IMR-90 (cell line): ENCODE measurements around the gene BRCA1.

Source experiments
- BHLHE40 ChIP-seq: fragments of 150-350 bp; IDR thresholded peaks from 2 replicates; pipeline ENCODE4 v1.6.1; 2016; ENCODE audit warnings: mild to moderate bottlenecking, low read depth, low read length
- CEBPB ChIP-seq: IDR thresholded peaks from 2 replicates; pipeline ENCODE4 v1.6.1; 2012; ENCODE audit warnings: low read depth, low read length, improper control_type of control experiment
- CHD1 ChIP-seq: IDR thresholded peaks from 2 replicates; pipeline ENCODE4 v1.6.1; 2012; ENCODE audit warnings: low read depth, low read length, improper control_type of control experiment
- CTCF ChIP-seq: conservative IDR thresholded peaks from 2 replicates; pipeline ENCODE4 v1.5.1; 2012; ENCODE audit warnings: mild to moderate bottlenecking, low read depth, low read length, improper control_type of control experiment
- ELK1 ChIP-seq: fragments of 150-350 bp; IDR thresholded peaks from 2 replicates; pipeline ENCODE4 v1.6.1; 2016; ENCODE audit warnings: low read depth, mild to moderate bottlenecking, low read length, moderate library complexity, borderline replicate concordance
- MAFK ChIP-seq: IDR thresholded peaks from 2 replicates; pipeline ENCODE4 v1.6.1; 2012; ENCODE audit warnings: low read depth, low read length, improper control_type of control experiment
- MXI1 ChIP-seq: IDR thresholded peaks from 2 replicates; pipeline ENCODE4 v1.6.1; 2012; ENCODE audit warnings: low read depth, mild to moderate bottlenecking, low read length, moderate library complexity, borderline replicate concordance
- POLR2A ChIP-seq: IDR thresholded peaks from 2 replicates; pipeline ENCODE4 v1.6.1; 2012; ENCODE audit warnings: mild to moderate bottlenecking, low read depth, low read length
- RAD21 ChIP-seq: IDR thresholded peaks from 2 replicates; pipeline ENCODE4 v1.6.1; 2012; ENCODE audit warnings: low read length, improper control_type of control experiment
- RCOR1 ChIP-seq: IDR thresholded peaks from 2 replicates; pipeline ENCODE4 v1.6.1; 2012; ENCODE audit warnings: mild to moderate bottlenecking, low read length, improper control_type of control experiment; ENCODE audit not compliant: insufficient replicate concordance
- RFX5 ChIP-seq: IDR thresholded peaks from 2 replicates; pipeline ENCODE4 v1.8.0; 2012; ENCODE audit warnings: low read depth, mild to moderate bottlenecking, low read length, moderate library complexity
- SMC3 ChIP-seq: fragments of 150-350 bp; IDR thresholded peaks from 2 replicates; pipeline ENCODE4 v1.6.1; 2016; ENCODE audit warnings: low read depth, mild to moderate bottlenecking, antibody characterized with exemption, low read length, moderate library complexity

DNA sequence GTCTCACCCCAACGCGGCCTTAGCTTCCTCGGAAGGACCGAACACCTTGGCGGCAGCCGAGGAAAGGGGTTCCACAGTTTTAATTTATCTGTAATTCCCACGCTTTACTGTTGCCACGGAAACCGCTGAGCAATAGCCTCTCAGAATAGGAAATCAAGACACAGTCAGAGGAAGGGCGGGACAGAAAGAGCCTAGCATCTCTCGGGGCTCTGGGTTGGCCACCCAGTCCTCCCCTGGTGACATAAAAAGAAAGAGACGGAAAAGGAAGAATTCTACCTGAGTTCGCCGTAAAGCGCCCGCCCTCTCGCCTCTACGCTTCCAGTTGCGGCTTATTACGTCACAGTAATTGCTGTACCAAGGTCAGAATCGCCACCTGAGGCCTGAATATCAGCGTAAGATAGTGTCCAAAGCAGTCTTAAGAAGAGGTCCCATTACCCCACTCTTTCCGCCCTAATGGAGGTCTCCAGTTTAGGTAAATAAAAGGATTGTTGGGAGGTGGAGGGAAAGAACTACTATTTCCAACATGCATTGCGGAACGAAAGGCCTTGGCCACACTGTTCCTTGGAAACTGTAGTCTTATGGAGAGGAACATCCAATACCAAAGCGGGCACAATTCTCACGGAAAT, 45.1 kb upstream of the BRCA1 start:
- TF ChIP-seq CTCF, result no peak
- TF ChIP-seq RCOR1, result no peak
- no peak for TF ChIP-seq CEBPB
- TF ChIP-seq SMC3, result no peak
- no peak for TF ChIP-seq CHD1
- TF ChIP-seq POLR2A, result peak; percentile 42
- 0 out of 2 replicates have a peak, but pooled peaks have one; percentile 44 for TF ChIP-seq MXI1
- no peak; the same call in 1 of the 2 replicates for TF ChIP-seq RAD21
- TF ChIP-seq BHLHE40, result no peak
- no peak for TF ChIP-seq ELK1
- no peak for TF ChIP-seq RFX5
- TF ChIP-seq MAFK, result no peak
